K562 (cell line): ENCODE results near the gene PRSS53. TPM values are rescaled to one million over a fixed set of nuclear protein-coding genes. Genes with fewer than 3 reads are reported as not detected.
A peak's percentile ranks its signal among the peaks of the same experiment; 100 is the strongest.

Source experiments
- POLR2G ChIP-seq: fragments of 200-400 bp; formaldehyde crosslinking; IDR thresholded peaks from 2 replicates; pipeline ENCODE4 v1.6.1; 2017; ENCODE audit warnings: low read depth, mild to moderate bottlenecking, antibody characterized with exemption, low read length, moderate library complexity
- PYGO2 ChIP-seq: fragments of 450-650 bp; IDR thresholded peaks from 2 replicates; pipeline ENCODE4 v1.6.1; 2016; ENCODE audit warnings: mild to moderate bottlenecking, missing genetic modification characterization, moderate library complexity, missing compliant biosample characterization
- RBM22 ChIP-seq: fragments of 200-400 bp; formaldehyde crosslinking; IDR thresholded peaks from 2 replicates; pipeline ENCODE4 v1.6.1; 2018; ENCODE audit warnings: low read length, low read depth; ENCODE audit not compliant: poor library complexity, severe bottlenecking
- RBM39 ChIP-seq: fragments of 200-400 bp; formaldehyde crosslinking; optimal IDR thresholded peaks from 2 replicates; pipeline ENCODE3; 2018; ENCODE audit warnings: low read depth, low read length
- ZNF121 ChIP-seq: sonication (generic); formaldehyde crosslinking; conservative IDR thresholded peaks from 2 replicates; pipeline ENCODE4 v1.8.0; 2022; ENCODE audit warnings: missing genetic modification reagents
- ZNF3 ChIP-seq: fragments of 250-450 bp; sonication (Bioruptor Pico); IDR thresholded peaks from 2 replicates; pipeline ENCODE4 v1.5.0; 2021; ENCODE audit warnings: mild to moderate bottlenecking, moderate library complexity
- polyA plus RNA-seq, 8 experiments: library from polyadenylated mRNA; depleted of rRNA in 4 of 8; stranded (reverse) in 5 of 8; unstranded in 3 of 8; fragments of >200 nt; fragmentation: Nextera tagmentation in 2 of 8; fragmentation: Illumina TruSeq in 1 of 8; extraction: Ambion mirVana in 2 of 8; extraction: Trizol in 1 of 8; gene quantifications; 2 replicates each; pipeline versions ENCODE4 v1.2.1 to v1.2.3, GENCODE V29; 2011 to 2014; ENCODE audit warnings: inconsistent platforms in 1 of 8, missing spikeins in 1 of 8
- total RNA-seq, 7 experiments: library from RNA; depleted of rRNA in 6 of 7; stranded (reverse); fragments of >200 nt in 6 of 7; fragmentation: Illumina TruSeq in 2 of 7; extraction: Trizol in 2 of 7; gene quantifications; 2 replicates each; pipeline versions ENCODE4 v1.2.1 to v1.2.3, GENCODE V29; 2011 to 2021; ENCODE audit warnings: low replicate concordance in 1 of 7
- TF ChIP-seq, protein P1 (sequence below): sonication (generic); formaldehyde crosslinking; IDR thresholded peaks from 2 replicates; pipeline ENCODE4 v1.8.0; 2022; ENCODE audit warnings: missing genetic modification reagents, mild to moderate bottlenecking, borderline replicate concordance
- TF ChIP-seq, protein P2 (sequence below), 3 experiments: fragments of 200-800 bp in 1 of 3; fragments of 250-450 bp in 1 of 3; fragments of 450-650 bp in 1 of 3; sonication (Bioruptor Pico) in 1 of 3; sonication (Bioruptor generic) in 1 of 3; formaldehyde crosslinking in 1 of 3; IDR thresholded peaks; 2 replicates each; pipeline versions ENCODE4 v1.6.1 to v1.8.0; 2016 to 2022; ENCODE audit warnings: mild to moderate bottlenecking in 2 of 3, missing genetic modification characterization in 2 of 3, missing compliant biosample characterization in 1 of 3, moderate library complexity in 1 of 3
- TF ChIP-seq, protein P3 (sequence below), 2 experiments: fragments of 150-350 bp in 1 of 2; IDR thresholded peaks; 2 replicates each; pipeline ENCODE4 v1.6.1; 2012 to 2016; ENCODE audit warnings: low read depth in 2 of 2, low read length in 2 of 2, mild to moderate bottlenecking in 1 of 2, moderate library complexity in 1 of 2
- TF ChIP-seq, protein P4 (sequence below), 2 experiments: IDR thresholded peaks; 2 replicates each; pipeline ENCODE4 v1.6.1; 2012; ENCODE audit warnings: improper control_type of control experiment in 2 of 2, low read depth in 2 of 2, low read length in 2 of 2, borderline replicate concordance in 1 of 2
- TF ChIP-seq, protein P5 (sequence below), 2 experiments: fragments of 250-450 bp in 1 of 2; fragments of 450-650 bp in 1 of 2; sonication (Bioruptor Pico) in 1 of 2; IDR thresholded peaks; 2 replicates each; pipeline versions ENCODE4 v1.6.1 to v1.8.0; 2016 to 2021; ENCODE audit warnings: mild to moderate bottlenecking in 2 of 2, moderate library complexity in 2 of 2, missing compliant biosample characterization in 1 of 2, missing genetic modification characterization in 1 of 2

Gene PRSS53
- total and polyA plus RNA-seq, 9 of the 15 experiments (the other 6 are each of a cell fraction or from before 2014, with no cell fraction given): 0.40 to 1.9 (median 0.78) TPM; not detected in 2

DNA sequence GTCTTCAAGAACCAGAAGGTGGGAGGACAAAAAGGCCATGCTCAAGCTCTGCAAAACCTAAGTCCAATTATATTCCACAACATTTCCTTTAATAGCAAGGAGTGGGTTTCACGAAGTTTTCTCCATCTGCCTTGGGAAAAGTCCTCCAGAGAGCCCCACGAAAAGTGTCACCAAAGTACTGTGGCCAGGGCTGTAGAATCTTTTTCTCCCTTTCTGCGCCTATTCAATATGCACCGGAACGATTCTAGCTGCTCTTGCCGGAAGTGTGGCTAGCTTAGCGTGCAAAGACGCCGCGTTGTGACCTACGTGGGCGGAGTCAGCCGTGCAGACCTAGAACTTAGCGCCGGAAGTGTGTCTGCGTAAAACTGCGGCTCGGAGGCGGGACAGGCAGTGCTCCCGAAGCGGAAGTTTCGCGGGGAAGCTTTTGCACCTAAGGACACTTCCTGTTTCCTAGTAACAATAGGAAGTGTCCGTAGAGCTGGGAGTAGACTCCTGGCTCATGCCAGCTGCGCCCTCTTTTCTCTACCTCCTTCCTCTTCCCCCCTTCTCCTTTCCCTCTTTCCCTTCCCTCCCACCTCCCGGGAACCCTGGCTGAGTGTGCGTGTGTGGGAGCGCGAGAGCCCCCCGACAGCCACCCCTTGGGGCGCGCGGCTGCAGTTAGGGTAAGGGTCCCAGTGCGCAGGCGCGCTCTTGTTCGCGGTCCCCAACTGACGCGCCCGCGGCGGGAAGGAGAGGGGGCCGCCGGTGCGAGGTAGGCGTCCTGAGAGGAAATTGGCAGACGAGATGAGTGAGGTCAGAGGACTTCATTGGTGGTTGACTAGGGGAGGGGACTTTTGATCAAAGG, 14.6 kb downstream of the PRSS53 start, which contains the start of the genes ZNF646 and ZNF668 (continued):
- TF ChIP-seq, protein P1, sequence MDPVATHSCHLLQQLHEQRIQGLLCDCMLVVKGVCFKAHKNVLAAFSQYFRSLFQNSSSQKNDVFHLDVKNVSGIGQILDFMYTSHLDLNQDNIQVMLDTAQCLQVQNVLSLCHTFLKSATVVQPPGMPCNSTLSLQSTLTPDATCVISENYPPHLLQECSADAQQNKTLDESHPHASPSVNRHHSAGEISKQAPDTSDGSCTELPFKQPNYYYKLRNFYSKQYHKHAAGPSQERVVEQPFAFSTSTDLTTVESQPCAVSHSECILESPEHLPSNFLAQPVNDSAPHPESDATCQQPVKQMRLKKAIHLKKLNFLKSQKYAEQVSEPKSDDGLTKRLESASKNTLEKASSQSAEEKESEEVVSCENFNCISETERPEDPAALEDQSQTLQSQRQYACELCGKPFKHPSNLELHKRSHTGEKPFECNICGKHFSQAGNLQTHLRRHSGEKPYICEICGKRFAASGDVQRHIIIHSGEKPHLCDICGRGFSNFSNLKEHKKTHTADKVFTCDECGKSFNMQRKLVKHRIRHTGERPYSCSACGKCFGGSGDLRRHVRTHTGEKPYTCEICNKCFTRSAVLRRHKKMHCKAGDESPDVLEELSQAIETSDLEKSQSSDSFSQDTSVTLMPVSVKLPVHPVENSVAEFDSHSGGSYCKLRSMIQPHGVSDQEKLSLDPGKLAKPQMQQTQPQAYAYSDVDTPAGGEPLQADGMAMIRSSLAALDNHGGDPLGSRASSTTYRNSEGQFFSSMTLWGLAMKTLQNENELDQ (CRISPR knock-in tag): no peak
- TF ChIP-seq, protein P2, sequence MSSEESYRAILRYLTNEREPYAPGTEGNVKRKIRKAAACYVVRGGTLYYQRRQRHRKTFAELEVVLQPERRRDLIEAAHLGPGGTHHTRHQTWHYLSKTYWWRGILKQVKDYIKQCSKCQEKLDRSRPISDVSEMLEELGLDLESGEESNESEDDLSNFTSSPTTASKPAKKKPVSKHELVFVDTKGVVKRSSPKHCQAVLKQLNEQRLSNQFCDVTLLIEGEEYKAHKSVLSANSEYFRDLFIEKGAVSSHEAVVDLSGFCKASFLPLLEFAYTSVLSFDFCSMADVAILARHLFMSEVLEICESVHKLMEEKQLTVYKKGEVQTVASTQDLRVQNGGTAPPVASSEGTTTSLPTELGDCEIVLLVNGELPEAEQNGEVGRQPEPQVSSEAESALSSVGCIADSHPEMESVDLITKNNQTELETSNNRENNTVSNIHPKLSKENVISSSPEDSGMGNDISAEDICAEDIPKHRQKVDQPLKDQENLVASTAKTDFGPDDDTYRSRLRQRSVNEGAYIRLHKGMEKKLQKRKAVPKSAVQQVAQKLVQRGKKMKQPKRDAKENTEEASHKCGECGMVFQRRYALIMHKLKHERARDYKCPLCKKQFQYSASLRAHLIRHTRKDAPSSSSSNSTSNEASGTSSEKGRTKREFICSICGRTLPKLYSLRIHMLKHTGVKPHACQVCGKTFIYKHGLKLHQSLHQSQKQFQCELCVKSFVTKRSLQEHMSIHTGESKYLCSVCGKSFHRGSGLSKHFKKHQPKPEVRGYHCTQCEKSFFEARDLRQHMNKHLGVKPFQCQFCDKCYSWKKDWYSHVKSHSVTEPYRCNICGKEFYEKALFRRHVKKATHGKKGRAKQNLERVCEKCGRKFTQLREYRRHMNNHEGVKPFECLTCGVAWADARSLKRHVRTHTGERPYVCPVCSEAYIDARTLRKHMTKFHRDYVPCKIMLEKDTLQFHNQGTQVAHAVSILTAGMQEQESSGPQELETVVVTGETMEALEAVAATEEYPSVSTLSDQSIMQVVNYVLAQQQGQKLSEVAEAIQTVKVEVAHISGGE (CRISPR knock-in tag; IDR thresholded peaks at IDR 0.05): peak; percentile 94 to 99 (median 98)
- TF ChIP-seq POLR2G (peak; percentile 83), ZNF121 (no peak), RBM22 (no peak), ZNF3 (CRISPR knock-in tag) (no peak), PYGO2 (tag) (no peak), RBM39 (peak; percentile 28)
- TF ChIP-seq, protein P3, sequence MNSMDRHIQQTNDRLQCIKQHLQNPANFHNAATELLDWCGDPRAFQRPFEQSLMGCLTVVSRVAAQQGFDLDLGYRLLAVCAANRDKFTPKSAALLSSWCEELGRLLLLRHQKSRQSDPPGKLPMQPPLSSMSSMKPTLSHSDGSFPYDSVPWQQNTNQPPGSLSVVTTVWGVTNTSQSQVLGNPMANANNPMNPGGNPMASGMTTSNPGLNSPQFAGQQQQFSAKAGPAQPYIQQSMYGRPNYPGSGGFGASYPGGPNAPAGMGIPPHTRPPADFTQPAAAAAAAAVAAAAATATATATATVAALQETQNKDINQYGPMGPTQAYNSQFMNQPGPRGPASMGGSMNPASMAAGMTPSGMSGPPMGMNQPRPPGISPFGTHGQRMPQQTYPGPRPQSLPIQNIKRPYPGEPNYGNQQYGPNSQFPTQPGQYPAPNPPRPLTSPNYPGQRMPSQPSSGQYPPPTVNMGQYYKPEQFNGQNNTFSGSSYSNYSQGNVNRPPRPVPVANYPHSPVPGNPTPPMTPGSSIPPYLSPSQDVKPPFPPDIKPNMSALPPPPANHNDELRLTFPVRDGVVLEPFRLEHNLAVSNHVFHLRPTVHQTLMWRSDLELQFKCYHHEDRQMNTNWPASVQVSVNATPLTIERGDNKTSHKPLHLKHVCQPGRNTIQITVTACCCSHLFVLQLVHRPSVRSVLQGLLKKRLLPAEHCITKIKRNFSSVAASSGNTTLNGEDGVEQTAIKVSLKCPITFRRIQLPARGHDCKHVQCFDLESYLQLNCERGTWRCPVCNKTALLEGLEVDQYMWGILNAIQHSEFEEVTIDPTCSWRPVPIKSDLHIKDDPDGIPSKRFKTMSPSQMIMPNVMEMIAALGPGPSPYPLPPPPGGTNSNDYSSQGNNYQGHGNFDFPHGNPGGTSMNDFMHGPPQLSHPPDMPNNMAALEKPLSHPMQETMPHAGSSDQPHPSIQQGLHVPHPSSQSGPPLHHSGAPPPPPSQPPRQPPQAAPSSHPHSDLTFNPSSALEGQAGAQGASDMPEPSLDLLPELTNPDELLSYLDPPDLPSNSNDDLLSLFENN (IDR thresholded peaks at IDR 0.05; ENCODE audit: low read depth in 2 of 2, low read length in 2 of 2): no peak; a peak in 1 of 4 replicates
- TF ChIP-seq, protein P4, sequence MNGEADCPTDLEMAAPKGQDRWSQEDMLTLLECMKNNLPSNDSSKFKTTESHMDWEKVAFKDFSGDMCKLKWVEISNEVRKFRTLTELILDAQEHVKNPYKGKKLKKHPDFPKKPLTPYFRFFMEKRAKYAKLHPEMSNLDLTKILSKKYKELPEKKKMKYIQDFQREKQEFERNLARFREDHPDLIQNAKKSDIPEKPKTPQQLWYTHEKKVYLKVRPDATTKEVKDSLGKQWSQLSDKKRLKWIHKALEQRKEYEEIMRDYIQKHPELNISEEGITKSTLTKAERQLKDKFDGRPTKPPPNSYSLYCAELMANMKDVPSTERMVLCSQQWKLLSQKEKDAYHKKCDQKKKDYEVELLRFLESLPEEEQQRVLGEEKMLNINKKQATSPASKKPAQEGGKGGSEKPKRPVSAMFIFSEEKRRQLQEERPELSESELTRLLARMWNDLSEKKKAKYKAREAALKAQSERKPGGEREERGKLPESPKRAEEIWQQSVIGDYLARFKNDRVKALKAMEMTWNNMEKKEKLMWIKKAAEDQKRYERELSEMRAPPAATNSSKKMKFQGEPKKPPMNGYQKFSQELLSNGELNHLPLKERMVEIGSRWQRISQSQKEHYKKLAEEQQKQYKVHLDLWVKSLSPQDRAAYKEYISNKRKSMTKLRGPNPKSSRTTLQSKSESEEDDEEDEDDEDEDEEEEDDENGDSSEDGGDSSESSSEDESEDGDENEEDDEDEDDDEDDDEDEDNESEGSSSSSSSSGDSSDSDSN (IDR thresholded peaks at IDR 0.05; ENCODE audit: borderline replicate concordance in 1 of 2, low read depth in 2 of 2, low read length in 2 of 2): peak; percentile 8 to 52; a peak in 1 of 4 replicates
- TF ChIP-seq, protein P5, sequence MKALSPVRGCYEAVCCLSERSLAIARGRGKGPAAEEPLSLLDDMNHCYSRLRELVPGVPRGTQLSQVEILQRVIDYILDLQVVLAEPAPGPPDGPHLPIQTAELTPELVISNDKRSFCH (CRISPR knock-in tag; IDR thresholded peaks at IDR 0.05): no peak
- TF ChIP-seq, protein P5 (tag; IDR thresholded peaks at IDR 0.05): no peak
